ENCODE measurements around the gene ZNF587B. TPM values are rescaled to one million over a fixed set of nuclear protein-coding genes. Genes with fewer than 3 reads are reported as not detected.

The ZNF587B gene
- total RNA-seq, 1 experiment from 2014 or later = 14.1 TPM

Other genes starting within 250 kb of the ZNF587B start
- not detected for gene ZIK1, start 246.2 kb upstream of the ZNF587B start, total RNA-seq (2021; ENCODE audit: unreplicated experiment)
- 3.8 TPM for gene ZNF530, start 230.4 kb upstream of the ZNF587B start, total RNA-seq (2021; ENCODE audit: unreplicated experiment)
- gene ZNF134, start 216.1 kb upstream of the ZNF587B start, total RNA-seq (2021; ENCODE audit: unreplicated experiment) = 8.4 TPM
- 6.7 TPM for gene ZNF211, start 197.1 kb upstream of the ZNF587B start, total RNA-seq (2021; ENCODE audit: unreplicated experiment)
- not detected for gene ZSCAN4, start 161.4 kb upstream of the ZNF587B start, total RNA-seq (2021; ENCODE audit: unreplicated experiment)
- 10.8 TPM for gene ZNF551, start 148.3 kb upstream of the ZNF587B start, total RNA-seq (2021; ENCODE audit: unreplicated experiment)
- gene ZNF154, start 121.1 kb upstream of the ZNF587B start, total RNA-seq (2021; ENCODE audit: unreplicated experiment) = 0.10 TPM
- not detected for gene ZNF671, start 102.7 kb upstream of the ZNF587B start, total RNA-seq (2021; ENCODE audit: unreplicated experiment)
- gene ZNF776, start 83.5 kb upstream of the ZNF587B start, total RNA-seq (2021; ENCODE audit: unreplicated experiment) = 8.6 TPM
- gene ZNF586, start 60.6 kb upstream of the ZNF587B start, total RNA-seq (2021; ENCODE audit: unreplicated experiment) = 3.5 TPM
- gene ZNF552, start 15.4 kb upstream of the ZNF587B start, total RNA-seq (2021; ENCODE audit: unreplicated experiment) = 7.1 TPM
- 25.9 TPM for gene ZNF587, start 19.6 kb downstream of the ZNF587B start, total RNA-seq (2021; ENCODE audit: unreplicated experiment)
- gene ZNF814, start 58.7 kb downstream of the ZNF587B start, total RNA-seq (2021; ENCODE audit: unreplicated experiment) = 2.5 TPM
- gene ZNF417, start 86.3 kb downstream of the ZNF587B start, total RNA-seq (2021; ENCODE audit: unreplicated experiment) = 6.8 TPM
- gene ZNF418, start 105.1 kb downstream of the ZNF587B start, total RNA-seq (2021; ENCODE audit: unreplicated experiment) = not detected
- not detected for gene ZNF256, start 117.4 kb downstream of the ZNF587B start, total RNA-seq (2021; ENCODE audit: unreplicated experiment)
- not detected for gene C19orf18, start 144.2 kb downstream of the ZNF587B start, total RNA-seq (2021; ENCODE audit: unreplicated experiment)
- 0.05 TPM for gene ZNF606, start 172.5 kb downstream of the ZNF587B start, total RNA-seq (2021; ENCODE audit: unreplicated experiment)
- gene ZSCAN1, start 203.7 kb downstream of the ZNF587B start, total RNA-seq (2021; ENCODE audit: unreplicated experiment) = not detected
- gene ZNF135, start 229.0 kb downstream of the ZNF587B start, total RNA-seq (2021; ENCODE audit: unreplicated experiment) = not detected